Dermis blood vessel endothelial cell (primary cell): ENCODE data around the gene PEDS1. TPM values are rescaled to one million over a fixed set of nuclear protein-coding genes. Genes with fewer than 3 reads are reported as not detected.
"Not testable (repeated sequence)": the region's sequence is repeated elsewhere in the genome, so short reads cannot be mapped to it uniquely, and the experiment has no call there.

Source experiments
- DNase-seq: peaks from one replicate; pipeline ENCODE4 v3.0.0; 2010
- total RNA-seq: library from RNA; depleted of rRNA; stranded (reverse); fragments of >200 nt; gene quantifications from 2 replicates; pipeline ENCODE4 v1.2.3, GENCODE V29; 2014

The PEDS1 gene
- total RNA-seq, 1 donor from 2014 or later, result 17.2 TPM

- peak; percentile 89 for DNase-seq
Observed at GRCh38 chr20:50190251-50191064, 36.9 kb upstream of the PEDS1 start, which contains the start of gene CEBPB. Gene CEBPB (plus strand): TSS chr20:50190830. CDS start chr20:50191034, 204 bp downstream.

- no peak for DNase-seq
Observed at GRCh38 chr20:50189681-50190250, 36.2 kb upstream of the PEDS1 start.

GRCh38 chr20:50188879-50189680, 35.6 kb upstream of the PEDS1 start:
- no peak for DNase-seq

- DNase-seq, result no peak
Observed at GRCh38 chr20:50188287-50188688, 34.8 kb upstream of the PEDS1 start.

GRCh38 chr20:50187403-50188051, 34.0 kb upstream of the PEDS1 start:
- no peak for DNase-seq

GRCh38 chr20:50186987-50187402, 33.5 kb upstream of the PEDS1 start:
- no peak for DNase-seq

- peak; percentile 89 for DNase-seq
Observed at GRCh38 chr20:50186151-50186885, 32.8 kb upstream of the PEDS1 start.

- DNase-seq, result no peak
Observed at GRCh38 chr20:50185426-50185825, 31.9 kb upstream of the PEDS1 start.

GRCh38 chr20:50182346-50182745, 28.8 kb upstream of the PEDS1 start:
- no peak for DNase-seq

GRCh38 chr20:50181344-50181743, 27.8 kb upstream of the PEDS1 start:
- no peak for DNase-seq

- DNase-seq, result not testable (repeated sequence)
Observed at GRCh38 chr20:50178672-50179071, 25.1 kb upstream of the PEDS1 start.

- no peak for DNase-seq
Observed at GRCh38 chr20:50175938-50176933, 22.7 kb upstream of the PEDS1 start.

GRCh38 chr20:50174456-50174855, 20.9 kb upstream of the PEDS1 start:
- no peak for DNase-seq

GRCh38 chr20:50172347-50173013, 19.0 kb upstream of the PEDS1 start:
- DNase-seq, result peak; percentile 78

- DNase-seq, result no peak
Observed at GRCh38 chr20:50170549-50171220, 17.2 kb upstream of the PEDS1 start.

GRCh38 chr20:50169329-50169823, 15.9 kb upstream of the PEDS1 start:
- peak; percentile 92 for DNase-seq

GRCh38 chr20:50165684-50166554, 12.4 kb upstream of the PEDS1 start:
- DNase-seq, result peak; percentile 100
